Body of pancreas (tissue), 4 donors: Measurements from ENCODE around the gene PARP16. TPM values are rescaled to one million over a fixed set of nuclear protein-coding genes. Genes with fewer than 3 reads are reported as not detected.

Source experiments
- ATAC-seq: fragments of 150-250 bp; one replicate; pipeline ENCODE4 v1.9.1; 2016
- DNase-seq, 4 donors: peaks; one replicate each; pipeline ENCODE4 v3.0.0-alpha.2; 2019
- H3K27ac ChIP-seq, 4 donors: fragments of 200-600 bp; sonication (generic); 1 replicate in 3 of 4; 2 replicates in 1 of 4; pipeline versions ENCODE4 v1.5.1 to v1.6.1; 2016 to 2019; ENCODE audit warnings: mild to moderate bottlenecking in 1 of 4, mixed read lengths in 1 of 4, moderate library complexity in 1 of 4
- H3K27me3 ChIP-seq, 2 donors: fragments of 200-600 bp; sonication (generic); one replicate each; pipeline ENCODE4 v1.6.0; 2016; ENCODE audit warnings: mild to moderate bottlenecking in 1 of 2
- H3K36me3 ChIP-seq, 2 donors: fragments of 200-600 bp; sonication (generic); replicated peaks in 1 of 2; 2 replicates each; pipeline ENCODE4 v1.5.1; 2016; ENCODE audit warnings: low read depth in 2 of 2; ENCODE audit not compliant: insufficient read depth in 1 of 2
- H3K4me1 ChIP-seq: fragments of 200-600 bp; sonication (generic); one replicate; pipeline ENCODE4 v1.6.0; 2016
- H3K4me3 ChIP-seq, 2 donors: fragments of 200-600 bp; sonication (generic); 1 replicate in 1 of 2; 2 replicates in 1 of 2; pipeline ENCODE4 v1.5.1; 2016 to 2019
- H3K9me3 ChIP-seq, 3 donors: fragments of 200-600 bp; sonication (generic); 1 replicate in 2 of 3; 2 replicates in 1 of 3; pipeline ENCODE4 v1.5.1; 2016
- POLR2A ChIP-seq, 3 donors: fragments of 450-650 bp; IDR thresholded peaks; one replicate each; pipeline ENCODE4 v1.6.1; 2016; ENCODE audit warnings: antibody characterized with exemption in 3 of 3, mild to moderate bottlenecking in 2 of 3
- WGBS, 2 donors: methylation state at CpG; one replicate each; pipeline ENCODE4 v1.1.5; 2017; 5-methylcytosine and 5-hydroxymethylcytosine counted together
- intact Hi-C: fragments of 100-400 bp; cut with DNase I; formaldehyde crosslinking; loops from one replicate; pipeline ENCODE4 v1.15.1; 2023
- total RNA-seq, 2 donors: library from RNA; depleted of rRNA; stranded (reverse); fragments of >200 nt; gene quantifications; one replicate each; pipeline ENCODE4 v1.1.0, GENCODE V29; 2016
- TF ChIP-seq, protein P1 (sequence below), 7 experiments: fragments of 450-650 bp in 4 of 7; fragments of 200-600 bp in 3 of 7; sonication (generic) in 3 of 7; IDR thresholded peaks; one replicate each; pipeline ENCODE4 v1.5.1; 2016 to 2019; ENCODE audit warnings: antibody characterized with exemption in 7 of 7

The PARP16 gene
- 10 to 100 TPM in 1 of 2 donors, 1 to 10 TPM in 1; 5.2 to 17.5 TPM for total RNA-seq

DNA sequence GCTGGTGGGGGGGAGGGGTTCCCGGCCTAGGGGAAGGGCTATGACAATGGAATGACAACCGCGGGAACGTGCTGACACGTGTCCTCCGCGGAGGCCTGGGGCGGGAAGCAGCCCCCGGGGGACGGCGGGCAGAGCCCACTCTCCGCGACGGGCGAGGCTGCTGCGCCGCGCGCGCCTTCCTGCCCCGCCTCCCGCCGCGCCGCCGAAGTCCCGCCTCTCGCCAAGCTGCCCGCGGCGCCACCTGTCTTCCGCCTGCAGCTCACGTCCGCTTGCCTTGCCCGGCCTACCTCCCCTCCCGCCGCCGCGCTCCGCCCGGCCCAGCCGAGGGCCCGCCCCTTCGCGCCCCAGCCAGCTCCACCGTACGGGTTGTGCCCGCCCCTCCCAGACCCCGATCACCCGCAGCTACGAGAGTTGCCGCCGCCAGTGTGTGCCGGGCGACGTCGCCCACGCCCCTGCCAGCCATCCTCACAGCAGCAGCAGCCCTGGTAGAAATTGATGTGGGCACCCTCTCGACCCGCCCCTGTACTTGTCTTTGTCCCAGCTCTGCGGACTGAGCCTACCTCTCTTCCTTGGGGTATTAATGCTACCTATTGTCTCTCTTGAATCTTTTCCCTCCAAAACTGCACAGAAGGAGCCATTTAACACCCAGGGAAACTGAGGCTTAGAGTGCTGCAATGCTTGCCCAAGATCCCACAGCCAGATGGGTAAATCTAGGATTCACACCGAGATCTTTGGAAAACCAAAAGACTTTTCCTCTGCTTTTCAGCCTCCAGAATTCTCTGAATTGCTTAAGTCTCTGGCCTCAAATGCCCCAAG lies at the start of gene PARP16:
TSS of gene PARP16 (minus strand) at position 180 of the 816 bp plus-strand sequence. CDS start 457 bp downstream, outside the sequence.
- no peaks in the 10 kb centered on the region for H3K36me3 ChIP-seq
- no peaks in the 10 kb centered on the region for H3K9me3 ChIP-seq
- ATAC-seq (peak; percentile 96), DNase-seq (peak; percentile 92 to 95 (median 94))
- H3K27ac ChIP-seq = peak within 1 kb of the TSS; percentile 56 to 89 (median 81)
- intact Hi-C loops = no loop called here
- TF ChIP-seq POLR2A (IDR thresholded peaks at IDR 0.05) = peak; percentile 74 to 83 (median 80)
- TF ChIP-seq, protein P1, sequence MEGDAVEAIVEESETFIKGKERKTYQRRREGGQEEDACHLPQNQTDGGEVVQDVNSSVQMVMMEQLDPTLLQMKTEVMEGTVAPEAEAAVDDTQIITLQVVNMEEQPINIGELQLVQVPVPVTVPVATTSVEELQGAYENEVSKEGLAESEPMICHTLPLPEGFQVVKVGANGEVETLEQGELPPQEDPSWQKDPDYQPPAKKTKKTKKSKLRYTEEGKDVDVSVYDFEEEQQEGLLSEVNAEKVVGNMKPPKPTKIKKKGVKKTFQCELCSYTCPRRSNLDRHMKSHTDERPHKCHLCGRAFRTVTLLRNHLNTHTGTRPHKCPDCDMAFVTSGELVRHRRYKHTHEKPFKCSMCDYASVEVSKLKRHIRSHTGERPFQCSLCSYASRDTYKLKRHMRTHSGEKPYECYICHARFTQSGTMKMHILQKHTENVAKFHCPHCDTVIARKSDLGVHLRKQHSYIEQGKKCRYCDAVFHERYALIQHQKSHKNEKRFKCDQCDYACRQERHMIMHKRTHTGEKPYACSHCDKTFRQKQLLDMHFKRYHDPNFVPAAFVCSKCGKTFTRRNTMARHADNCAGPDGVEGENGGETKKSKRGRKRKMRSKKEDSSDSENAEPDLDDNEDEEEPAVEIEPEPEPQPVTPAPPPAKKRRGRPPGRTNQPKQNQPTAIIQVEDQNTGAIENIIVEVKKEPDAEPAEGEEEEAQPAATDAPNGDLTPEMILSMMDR (IDR thresholded peaks at IDR 0.05) = peak; percentile 21 to 92 (median 64)
- no peaks in the 10 kb centered on the region for H3K27me3 ChIP-seq
- peaks cover 16% of the 10 kb centered on the region for H3K4me1 ChIP-seq
- 4 to 22% methylated on average over 4 to 27 of the region's 62 CpGs for WGBS, 2 donors
- H3K4me3 ChIP-seq = peak within 1 kb of the TSS; percentile 38 to 52

GRCh38 chr15:65335278-65336055 lies 48.8 kb upstream of the PARP16 start:
- intact Hi-C loops = no loop called here
- Histone ChIP-seq H3K36me3 (no peaks in the 10 kb centered on the region), H3K27ac (no peak overlapping the region), H3K9me3 (no peaks in the 10 kb centered on the region), H3K27me3 (no peaks in the 10 kb centered on the region), H3K4me1 (no peaks in the 10 kb centered on the region), H3K4me3 (no peak overlapping the region)
- DNase-seq = no peak
- TF ChIP-seq, protein P1 (IDR thresholded peaks at IDR 0.05) = no peak
- no peak for TF ChIP-seq POLR2A (IDR thresholded peaks at IDR 0.05)
- no peak for ATAC-seq
- WGBS, 2 donors = 76 to 83% methylated on average over 17 to 19 of the region's 19 CpGs

GRCh38 chr15:65334586-65335231 lies 48.0 kb upstream of the PARP16 start:
- WGBS, 2 donors = 59 to 62% methylated on average over 17 to 20 of the region's 20 CpGs
- Histone ChIP-seq H3K36me3 (no peaks in the 10 kb centered on the region), H3K27me3 (no peaks in the 10 kb centered on the region), H3K9me3 (no peaks in the 10 kb centered on the region), H3K4me3 (no peak overlapping the region), H3K4me1 (no peaks in the 10 kb centered on the region), H3K27ac (no peak overlapping the region)
- ATAC-seq (no peak), DNase-seq (no peak)
- intact Hi-C loops = no loop called here
- TF ChIP-seq POLR2A (IDR thresholded peaks at IDR 0.05) = no peak
- TF ChIP-seq, protein P1 (IDR thresholded peaks at IDR 0.05) = no peak

GRCh38 chr15:65333856-65334255 lies 47.2 kb upstream of the PARP16 start:
- Histone ChIP-seq H3K36me3 (no peaks in the 10 kb centered on the region), H3K4me3 (no peak overlapping the region), H3K4me1 (no peaks in the 10 kb centered on the region), H3K27me3 (no peaks in the 10 kb centered on the region), H3K27ac (no peak overlapping the region), H3K9me3 (no peaks in the 10 kb centered on the region)
- WGBS, 2 donors = 68 to 82% methylated on average over 3 to 5 of the region's 5 CpGs
- TF ChIP-seq, protein P1 (IDR thresholded peaks at IDR 0.05) = no peak
- TF ChIP-seq POLR2A (IDR thresholded peaks at IDR 0.05) = no peak
- intact Hi-C loops = no loop called here
- no peak for DNase-seq
- no peak for ATAC-seq
